NCI-H2171 (cell line): ENCODE results near the gene HBP1.
"Not testable (repeated sequence)": the region's sequence is repeated elsewhere in the genome, so short reads cannot be mapped to it uniquely, and the experiment has no call there.

Experiments used
- DNase-seq: peaks from one replicate; lab custom pipeline; 2025; lab: John Stamatoyannopoulos, UW

Gene HBP1

GRCh38 chr7:107224374-107225223 lies 55.8 kb downstream of the HBP1 start:
- no peak for DNase-seq

- no peak for DNase-seq
These were observed 59.5 kb downstream of the HBP1 start for GRCh38 chr7:107228291-107228690.

DNA sequence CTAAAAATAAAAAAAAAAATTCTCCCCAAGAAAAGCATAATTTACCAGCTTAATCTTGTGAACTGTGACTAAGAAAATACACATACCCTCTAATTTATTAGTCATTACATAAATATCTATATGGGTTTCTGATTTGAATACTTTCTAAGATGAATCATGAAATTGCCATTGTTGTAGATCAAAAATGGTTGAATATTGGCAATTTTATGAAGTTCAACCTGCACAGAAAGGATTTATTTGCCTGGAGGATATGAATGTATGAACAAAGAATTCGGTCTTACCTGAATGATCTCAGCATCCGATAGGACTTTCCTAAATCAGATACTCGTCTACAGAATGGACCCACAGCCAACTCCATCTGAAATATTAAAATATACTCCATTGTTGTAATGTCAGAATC lies 61.5 kb downstream of the HBP1 start:
- DNase-seq: no peak

- no peak for DNase-seq
These were observed 63.8 kb downstream of the HBP1 start for GRCh38 chr7:107232568-107233090.

- no peak for DNase-seq
These were observed 64.4 kb downstream of the HBP1 start for GRCh38 chr7:107233174-107233573.

DNA sequence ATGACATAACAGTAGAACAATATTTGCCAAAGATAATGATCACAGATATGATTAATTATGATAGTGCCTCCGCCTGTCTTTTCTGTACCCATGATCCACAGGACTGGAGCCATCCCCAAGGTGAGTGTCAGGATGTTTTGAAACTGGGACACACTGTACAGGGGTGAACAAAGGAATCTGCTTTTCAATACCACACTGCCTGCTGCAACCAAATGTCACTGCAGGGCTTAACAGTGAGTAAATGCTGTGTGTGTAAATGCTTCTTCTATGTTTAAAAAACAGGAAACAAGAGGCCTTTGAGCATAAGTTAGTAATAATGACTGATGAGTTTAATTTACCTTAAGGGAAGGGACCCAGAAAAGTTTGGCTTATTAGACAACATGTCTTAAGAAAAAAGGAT lies 65.2 kb downstream of the HBP1 start:
- no peak for DNase-seq

DNA sequence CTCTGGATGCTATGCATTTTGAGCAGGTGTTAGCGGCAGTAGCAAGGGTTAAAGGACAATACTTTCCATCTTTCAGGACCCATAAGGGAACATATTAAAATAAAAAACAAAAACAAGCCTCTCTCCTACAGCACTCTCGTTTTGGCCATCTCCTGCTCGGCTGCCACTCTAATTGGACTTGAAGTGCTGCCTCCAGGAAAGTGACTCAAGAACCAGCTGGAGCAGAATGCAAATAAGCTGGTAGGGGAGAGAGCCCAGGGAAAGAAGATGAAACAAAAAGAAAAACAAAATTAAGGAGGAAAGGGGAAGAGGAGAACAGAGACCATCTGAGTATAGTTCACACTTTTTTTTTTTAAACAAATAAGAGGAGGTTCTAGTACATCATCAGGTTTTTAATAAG lies 65.6 kb downstream of the HBP1 start:
- DNase-seq: no peak

DNA sequence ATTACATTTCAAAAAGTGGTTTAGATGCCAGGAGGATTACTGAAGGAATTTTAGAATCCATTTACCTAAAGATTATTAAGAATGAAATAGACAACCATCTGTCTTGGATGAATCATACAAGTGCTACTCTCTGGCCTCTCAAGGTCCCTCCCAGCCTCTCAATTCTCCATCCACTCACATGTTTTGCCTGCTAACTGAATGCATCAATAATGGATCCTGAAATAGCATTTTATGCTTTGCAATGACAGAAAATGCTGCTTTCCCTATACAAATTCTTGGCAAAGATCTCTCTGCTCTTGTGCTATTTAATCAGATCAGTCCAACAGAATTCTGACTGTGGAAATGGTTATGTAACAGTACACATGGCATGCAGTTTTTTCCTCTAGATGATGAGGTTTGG lies 68.1 kb downstream of the HBP1 start:
- no peak for DNase-seq

- DNase-seq: no peak
These were observed 68.6 kb downstream of the HBP1 start for GRCh38 chr7:107237451-107237850.

- no peak for DNase-seq
These were observed 73.5 kb downstream of the HBP1 start for GRCh38 chr7:107242267-107242666.

GRCh38 chr7:107244613-107245012 lies 75.8 kb downstream of the HBP1 start:
- DNase-seq: no peak

- not testable (repeated sequence) for DNase-seq
These were observed 78.0 kb downstream of the HBP1 start for GRCh38 chr7:107246836-107247235.

- no peak for DNase-seq
These were observed 79.9 kb downstream of the HBP1 start for GRCh38 chr7:107248551-107249316.

DNA sequence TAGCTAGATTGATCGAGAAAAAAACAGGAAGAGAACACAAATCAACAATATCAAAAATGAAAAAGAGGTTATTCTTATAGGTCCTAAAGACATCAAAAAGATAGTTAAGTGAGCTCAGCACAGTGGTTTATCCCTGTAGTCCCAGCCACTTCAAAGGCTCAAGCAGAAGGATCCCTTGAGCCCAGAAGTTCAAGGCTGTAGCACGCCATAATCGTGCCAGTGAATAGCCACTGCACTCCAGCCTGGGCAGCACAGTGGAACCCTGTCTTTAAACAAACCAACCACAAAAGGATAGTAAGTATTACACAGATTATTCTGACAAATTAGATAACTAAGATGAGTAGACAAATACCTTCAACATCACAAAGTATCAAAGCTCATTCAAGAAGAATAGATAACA lies 83.2 kb downstream of the HBP1 start:
- no peak for DNase-seq
